ENCODE measurements around the gene PPP4C. TPM values are rescaled to one million over a fixed set of nuclear protein-coding genes. Genes with fewer than 3 reads are reported as not detected.

PPP4C gene
- polyA plus RNA-seq, 1 donor from 2014 or later: 173 TPM

- Histone ChIP-seq H4K20me1 (ENCODE audit: insufficient read depth) (no peaks in the 10 kb centered on the region), H3K79me2 (replicated peaks; ENCODE audit: insufficient read depth, low read length) (no peaks in the 10 kb centered on the region), H3K9ac (ENCODE audit: low read length) (no peak overlapping the region), H3K27ac (ENCODE audit: low read length) (no peak overlapping the region), H3K4me3 (ENCODE audit: low read length) (no peak overlapping the region), H3K9me3 (ENCODE audit: low read length) (no peaks in the 10 kb centered on the region), H3K36me3 (ENCODE audit: insufficient read depth, low read length) (peaks cover under 1% of the 10 kb centered on the region), H3K27me3 (ENCODE audit: insufficient read depth, low read depth, low read length) (no peaks in the 10 kb centered on the region), H3K9me2 (ENCODE audit: insufficient read depth, low read length) (no peaks in the 10 kb centered on the region), H2AFZ (ENCODE audit: low read depth, low read length) (no peak overlapping the region), H3F3A (ENCODE audit: insufficient read depth, low read length, poor library complexity, severe bottlenecking) (no peaks in the 10 kb centered on the region), H3K4me2 (ENCODE audit: low read length) (no peak overlapping the region)
- TF ChIP-seq EZH2 (IDR thresholded peaks at IDR 0.05; ENCODE audit: borderline replicate concordance, insufficient read depth, low read length, poor library complexity, severe bottlenecking) (no peak), SMC3 (conservative IDR thresholded peaks at IDR 0.05; ENCODE audit: poor library complexity) (no peak), REST (IDR thresholded peaks at IDR 0.05; ENCODE audit: borderline replicate concordance) (no peak), CTCF (IDR thresholded peaks at IDR 0.05; ENCODE audit: poor library complexity, severe bottlenecking) (no peak), MXI1 (conservative IDR thresholded peaks at IDR 0.05; ENCODE audit: poor library complexity, severe bottlenecking) (no peak), RAD21 (conservative IDR thresholded peaks at IDR 0.05) (no peak), TAF1 (IDR thresholded peaks at IDR 0.05; ENCODE audit: low read depth) (no peak), POLR2AphosphoS5 (IDR thresholded peaks at IDR 0.05) (no peak), EP300 (conservative IDR thresholded peaks at IDR 0.05; ENCODE audit: poor library complexity, severe bottlenecking) (no peak)
Measured at GRCh38 chr16:30090610-30091331, 15.0 kb downstream of the PPP4C start.

- Histone ChIP-seq H3F3A (ENCODE audit: insufficient read depth, low read length, poor library complexity, severe bottlenecking) (no peaks in the 10 kb centered on the region), H3K27ac (ENCODE audit: low read length) (peak within 1 kb of the TSS; percentile 31), H3K79me2 (replicated peaks; ENCODE audit: insufficient read depth, low read length) (peaks cover under 1% of the 10 kb centered on the region), H3K27me3 (ENCODE audit: insufficient read depth, low read depth, low read length) (no peaks in the 10 kb centered on the region), H3K4me2 (ENCODE audit: low read length) (no peak within 1 kb of the TSS), H4K20me1 (ENCODE audit: insufficient read depth) (no peaks in the 10 kb centered on the region), H3K9ac (ENCODE audit: low read length) (peak within 1 kb of the TSS; percentile 48), H3K9me2 (ENCODE audit: insufficient read depth, low read length) (no peaks in the 10 kb centered on the region), H3K36me3 (ENCODE audit: insufficient read depth, low read length) (no peaks in the 10 kb centered on the region), H3K4me3 (ENCODE audit: low read length) (peak within 1 kb of the TSS; percentile 62), H3K9me3 (ENCODE audit: low read length) (no peaks in the 10 kb centered on the region), H2AFZ (ENCODE audit: low read depth, low read length) (peak within 1 kb of the TSS; percentile 38)
- TF ChIP-seq EZH2 (IDR thresholded peaks at IDR 0.05; ENCODE audit: borderline replicate concordance, insufficient read depth, low read length, poor library complexity, severe bottlenecking) (no peak), MXI1 (conservative IDR thresholded peaks at IDR 0.05; ENCODE audit: poor library complexity, severe bottlenecking) (peak; percentile 29), TAF1 (IDR thresholded peaks at IDR 0.05; ENCODE audit: low read depth) (no peak), EP300 (conservative IDR thresholded peaks at IDR 0.05; ENCODE audit: poor library complexity, severe bottlenecking) (peak; percentile 36), CTCF (IDR thresholded peaks at IDR 0.05; ENCODE audit: poor library complexity, severe bottlenecking) (peak; percentile 88), RAD21 (conservative IDR thresholded peaks at IDR 0.05) (peak; percentile 80), SMC3 (conservative IDR thresholded peaks at IDR 0.05; ENCODE audit: poor library complexity) (peak; percentile 63), POLR2AphosphoS5 (IDR thresholded peaks at IDR 0.05) (peak; percentile 50), REST (IDR thresholded peaks at IDR 0.05; ENCODE audit: borderline replicate concordance) (no peak)
Measured at GRCh38 chr16:30091474-30092372, 15.9 kb downstream of the PPP4C start, which contains the start of gene TBX6. TBX6 (minus strand) TSS chr16:30091924; CDS start chr16:30091193, 731 bp downstream.

Data from neural cell (in vitro differentiated cells).